ENCODE measurements around the gene CREB1. TPM values are rescaled to one million over a fixed set of nuclear protein-coding genes. Genes with fewer than 3 reads are reported as not detected.
"Not testable (repeated sequence)": the region's sequence is repeated elsewhere in the genome, so short reads cannot be mapped to it uniquely, and the experiment has no call there.

CREB1 gene
- total RNA-seq (2014; rRNA removed; shearing (Covaris generic)): 28.0 and 39.8 TPM in 2 replicates

- DNase-seq (ENCODE audit: low read depth): peak; percentile 97
These were observed at the start of gene CREB1 for GRCh38 chr2:207529330-207530159. Gene CREB1, plus strand, starts transcription at chr2:207529962. Its CDS starts 25,674 bp downstream, at chr2:207555636.

- no peak for DNase-seq (ENCODE audit: low read depth)
These were observed 49.2 kb upstream of the CREB1 start for GRCh38 chr2:207480521-207481040.

GRCh38 chr2:207481924-207482323 is 47.8 kb upstream of the CREB1 start:
- DNase-seq (ENCODE audit: low read depth): no peak

GRCh38 chr2:207482630-207483029 is 47.1 kb upstream of the CREB1 start:
- DNase-seq (ENCODE audit: low read depth): no peak

GRCh38 chr2:207483066-207483465 is 46.7 kb upstream of the CREB1 start:
- no peak for DNase-seq (ENCODE audit: low read depth)

- DNase-seq (ENCODE audit: low read depth): no peak
These were observed 46.3 kb upstream of the CREB1 start for GRCh38 chr2:207483477-207483876.

GRCh38 chr2:207484444-207485391 is 45.0 kb upstream of the CREB1 start:
- DNase-seq (ENCODE audit: low read depth): no peak

GRCh38 chr2:207487650-207488311 is 42.0 kb upstream of the CREB1 start:
- peak; percentile 82 for DNase-seq (ENCODE audit: low read depth)

GRCh38 chr2:207489251-207489650 is 40.5 kb upstream of the CREB1 start:
- DNase-seq (ENCODE audit: low read depth): no peak

GRCh38 chr2:207490441-207490840 is 39.3 kb upstream of the CREB1 start:
- DNase-seq (ENCODE audit: low read depth): no peak

- DNase-seq (ENCODE audit: low read depth): no peak
These were observed 38.7 kb upstream of the CREB1 start for GRCh38 chr2:207491086-207491485.

GRCh38 chr2:207491956-207492355 is 37.8 kb upstream of the CREB1 start:
- no peak for DNase-seq (ENCODE audit: low read depth)

GRCh38 chr2:207492461-207492860 is 37.3 kb upstream of the CREB1 start:
- no peak for DNase-seq (ENCODE audit: low read depth)

- DNase-seq (ENCODE audit: low read depth): no peak
These were observed 35.6 kb upstream of the CREB1 start for GRCh38 chr2:207494137-207494536.

GRCh38 chr2:207496936-207497335 is 32.8 kb upstream of the CREB1 start:
- DNase-seq (ENCODE audit: low read depth): not testable (repeated sequence)

- no peak for DNase-seq (ENCODE audit: low read depth)
These were observed 32.2 kb upstream of the CREB1 start for GRCh38 chr2:207497596-207497995.

- no peak for DNase-seq (ENCODE audit: low read depth)
These were observed 31.3 kb upstream of the CREB1 start for GRCh38 chr2:207498427-207498826.

- DNase-seq (ENCODE audit: low read depth): no peak
These were observed 30.6 kb upstream of the CREB1 start for GRCh38 chr2:207499114-207499513.

- no peak for DNase-seq (ENCODE audit: low read depth)
These were observed 27.8 kb upstream of the CREB1 start for GRCh38 chr2:207501802-207502576.

GRCh38 chr2:207502577-207503198 is 27.1 kb upstream of the CREB1 start:
- no peak for DNase-seq (ENCODE audit: low read depth)
